ENCODE data around the gene FRAT2. TPM values are rescaled to one million over a fixed set of nuclear protein-coding genes. Genes with fewer than 3 reads are reported as not detected.

The FRAT2 gene
- total and polyA plus RNA-seq, 2 donors (not counting 3 experiments of a cell fraction or from before 2014, with no cell fraction given): 6.6 to 11.3 TPM

DNA sequence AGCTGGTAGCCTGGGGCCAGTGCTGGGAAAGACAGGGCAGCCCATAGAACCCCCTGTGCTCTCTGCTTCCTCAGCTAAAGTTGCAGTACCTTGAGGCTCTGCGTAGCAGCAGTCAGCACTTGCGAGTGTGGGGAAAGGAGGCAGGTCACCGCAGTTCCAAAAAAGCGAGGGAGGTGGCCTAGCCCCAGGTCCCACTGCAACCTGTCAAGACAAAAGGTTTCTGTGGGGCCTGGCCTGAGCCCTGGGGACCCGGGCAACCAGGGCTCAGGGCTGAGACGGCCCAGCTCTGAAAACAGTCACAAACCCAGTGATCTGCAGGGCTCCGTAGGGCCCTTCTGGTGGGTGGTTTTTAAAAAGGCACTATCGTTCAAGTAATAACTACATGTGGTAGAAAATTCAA, 47.1 kb upstream of the FRAT2 start:
- intact Hi-C loops (cut with micrococcal nuclease) (no loop called here), dilution Hi-C loops (cut with MboI; ENCODE audit: extremely low pct_ligation_motif_present, low sequenced_read_pairs) (no loop called here)
- Histone ChIP-seq H3K79me2 (ENCODE audit: control insufficient read depth, insufficient read depth, low read length) (no peaks in the 10 kb centered on the region), H3K27me3 (ENCODE audit: control insufficient read depth in 2 of 2, insufficient read depth in 2 of 2, low read length in 2 of 2) (no peaks in the 10 kb centered on the region), H3K4me3 (replicated peaks in 1 of 3; ENCODE audit: insufficient read depth in 1 of 3, low read depth in 1 of 3, low read length in 3 of 3) (no peak overlapping the region), H3K9me3 (replicated peaks; ENCODE audit: control insufficient read depth, insufficient read depth, low read length) (no peaks in the 10 kb centered on the region), H3K4me2 (ENCODE audit: insufficient read depth, low read length) (no peak overlapping the region), H2AFZ (ENCODE audit: low read depth, low read length) (no peak overlapping the region), H3K9ac (replicated peaks; ENCODE audit: extremely low read depth, insufficient read depth, low read length) (no peak overlapping the region), H3K4me1 (ENCODE audit: control insufficient read depth, extremely low read depth, insufficient read depth, low read length) (no peaks in the 10 kb centered on the region), H3K36me3 (ENCODE audit: control insufficient read depth in 2 of 2, extremely low read depth in 1 of 2, insufficient read depth in 2 of 2, low read length in 2 of 2) (peaks cover 4 to 14% of the 10 kb centered on the region in 2 experiments), H4K20me1 (replicated peaks; ENCODE audit: control insufficient read depth, extremely low read depth, insufficient read depth, low read length) (no peaks in the 10 kb centered on the region), H3K27ac (ENCODE audit: insufficient read depth, low read depth, low read length) (no peak overlapping the region), H3K9me1 (replicated peaks; ENCODE audit: control insufficient read depth, extremely low read depth, insufficient read depth, low read length) (no peaks in the 10 kb centered on the region)
- no TSS peak for BruUV-seq (replicated peaks)
- TF ChIP-seq JUN (IDR thresholded peaks at IDR 0.05; ENCODE audit: borderline replicate concordance, insufficient read depth, insufficient read length, low read depth) (no peak), POLR2A (IDR thresholded peaks at IDR 0.05; ENCODE audit: low read depth, low read length) (no peak), POLR2AphosphoS5 (IDR thresholded peaks at IDR 0.05; ENCODE audit: insufficient read depth, low read depth, low read length) (no peak)
- TF ChIP-seq, protein P1, sequence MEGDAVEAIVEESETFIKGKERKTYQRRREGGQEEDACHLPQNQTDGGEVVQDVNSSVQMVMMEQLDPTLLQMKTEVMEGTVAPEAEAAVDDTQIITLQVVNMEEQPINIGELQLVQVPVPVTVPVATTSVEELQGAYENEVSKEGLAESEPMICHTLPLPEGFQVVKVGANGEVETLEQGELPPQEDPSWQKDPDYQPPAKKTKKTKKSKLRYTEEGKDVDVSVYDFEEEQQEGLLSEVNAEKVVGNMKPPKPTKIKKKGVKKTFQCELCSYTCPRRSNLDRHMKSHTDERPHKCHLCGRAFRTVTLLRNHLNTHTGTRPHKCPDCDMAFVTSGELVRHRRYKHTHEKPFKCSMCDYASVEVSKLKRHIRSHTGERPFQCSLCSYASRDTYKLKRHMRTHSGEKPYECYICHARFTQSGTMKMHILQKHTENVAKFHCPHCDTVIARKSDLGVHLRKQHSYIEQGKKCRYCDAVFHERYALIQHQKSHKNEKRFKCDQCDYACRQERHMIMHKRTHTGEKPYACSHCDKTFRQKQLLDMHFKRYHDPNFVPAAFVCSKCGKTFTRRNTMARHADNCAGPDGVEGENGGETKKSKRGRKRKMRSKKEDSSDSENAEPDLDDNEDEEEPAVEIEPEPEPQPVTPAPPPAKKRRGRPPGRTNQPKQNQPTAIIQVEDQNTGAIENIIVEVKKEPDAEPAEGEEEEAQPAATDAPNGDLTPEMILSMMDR (IDR thresholded peaks at IDR 0.05; ENCODE audit: extremely low read depth in 1 of 2, insufficient read depth in 1 of 2, low read depth in 1 of 2, low read length in 2 of 2): no peak
- TF ChIP-seq, protein P2, sequence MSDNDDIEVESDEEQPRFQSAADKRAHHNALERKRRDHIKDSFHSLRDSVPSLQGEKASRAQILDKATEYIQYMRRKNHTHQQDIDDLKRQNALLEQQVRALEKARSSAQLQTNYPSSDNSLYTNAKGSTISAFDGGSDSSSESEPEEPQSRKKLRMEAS (IDR thresholded peaks at IDR 0.05; ENCODE audit: insufficient read depth, insufficient read length): no peak
- FAIRE-seq (no peak), DNase-seq (ENCODE audit: low read depth, low spot score) (no peak)
- ChIA-PET POLR2A (no interaction called here), CTCF (no interaction called here)

DNA sequence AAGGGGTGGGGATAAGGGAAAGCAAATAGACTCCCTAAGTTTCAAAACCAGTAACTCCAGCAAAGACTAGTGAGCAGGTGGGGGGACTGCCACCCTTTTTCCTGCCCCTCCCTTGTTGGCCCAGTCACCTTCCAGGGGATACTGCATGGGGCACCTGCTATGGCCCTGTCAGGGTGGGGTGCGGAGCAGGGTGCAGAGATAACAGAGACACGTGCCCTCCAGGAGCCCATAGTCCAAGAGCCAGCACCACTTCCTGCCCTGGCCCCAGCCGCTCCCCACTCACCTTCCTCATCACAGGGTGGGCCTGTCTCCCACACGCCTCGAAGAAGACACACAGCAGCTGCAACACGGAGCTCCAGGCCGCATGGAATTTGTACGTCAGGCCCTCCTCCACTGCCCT, 46.0 kb upstream of the FRAT2 start:
- Histone ChIP-seq H3K36me3 (ENCODE audit: control insufficient read depth in 2 of 2, extremely low read depth in 1 of 2, insufficient read depth in 2 of 2, low read length in 2 of 2) (peaks cover 4 to 14% of the 10 kb centered on the region in 2 experiments), H3K9ac (replicated peaks; ENCODE audit: extremely low read depth, insufficient read depth, low read length) (no peak overlapping the region), H3K9me3 (replicated peaks; ENCODE audit: control insufficient read depth, insufficient read depth, low read length) (no peaks in the 10 kb centered on the region), H3K9me1 (replicated peaks; ENCODE audit: control insufficient read depth, extremely low read depth, insufficient read depth, low read length) (no peaks in the 10 kb centered on the region), H3K4me3 (replicated peaks in 1 of 3; ENCODE audit: insufficient read depth in 1 of 3, low read depth in 1 of 3, low read length in 3 of 3) (no peak overlapping the region), H3K27ac (ENCODE audit: insufficient read depth, low read depth, low read length) (no peak overlapping the region), H3K4me1 (ENCODE audit: control insufficient read depth, extremely low read depth, insufficient read depth, low read length) (no peaks in the 10 kb centered on the region), H3K4me2 (ENCODE audit: insufficient read depth, low read length) (no peak overlapping the region), H3K27me3 (ENCODE audit: control insufficient read depth in 2 of 2, insufficient read depth in 2 of 2, low read length in 2 of 2) (no peaks in the 10 kb centered on the region), H3K79me2 (ENCODE audit: control insufficient read depth, insufficient read depth, low read length) (no peaks in the 10 kb centered on the region), H2AFZ (ENCODE audit: low read depth, low read length) (no peak overlapping the region), H4K20me1 (replicated peaks; ENCODE audit: control insufficient read depth, extremely low read depth, insufficient read depth, low read length) (no peaks in the 10 kb centered on the region)
- DNase-seq (ENCODE audit: low read depth, low spot score) (no peak), FAIRE-seq (no peak)
- intact Hi-C loops (cut with micrococcal nuclease) (no loop called here), dilution Hi-C loops (cut with MboI; ENCODE audit: extremely low pct_ligation_motif_present, low sequenced_read_pairs) (no loop called here)
- TF ChIP-seq, protein P2 (IDR thresholded peaks at IDR 0.05; ENCODE audit: insufficient read depth, insufficient read length): no peak
- TF ChIP-seq, protein P1 (IDR thresholded peaks at IDR 0.05; ENCODE audit: extremely low read depth in 1 of 2, insufficient read depth in 1 of 2, low read depth in 1 of 2, low read length in 2 of 2): no peak
- TF ChIP-seq FOS (IDR thresholded peaks at IDR 0.05; ENCODE audit: borderline replicate concordance, insufficient read depth, low read length): no peak
- TF ChIP-seq EZH2 (IDR thresholded peaks at IDR 0.05; ENCODE audit: borderline replicate concordance, low read depth, low read length, severe bottlenecking): no peak
- TF ChIP-seq MYC (IDR thresholded peaks at IDR 0.05; ENCODE audit: low read depth, low read length): no peak
- no peak for TF ChIP-seq POLR2AphosphoS5 (IDR thresholded peaks at IDR 0.05; ENCODE audit: insufficient read depth, low read depth, low read length)
- no peak for TF ChIP-seq GATA2 (IDR thresholded peaks at IDR 0.05; ENCODE audit: insufficient read depth, insufficient read length, low read depth, low read length)
- TF ChIP-seq POLR2A (IDR thresholded peaks at IDR 0.05; ENCODE audit: low read depth, low read length): no peak
- ChIA-PET CTCF (no interaction called here), POLR2A (no interaction called here)
- BruUV-seq (replicated peaks): no TSS peak

All from endothelial cell of umbilical vein (primary cell).